Natural killer cell (primary cell): Measurements from ENCODE around the gene NCBP1. TPM values are rescaled to one million over a fixed set of nuclear protein-coding genes. Genes with fewer than 3 reads are reported as not detected.
A peak's percentile ranks its signal among the peaks of the same experiment; 100 is the strongest.

ENCODE experiments used
- ATAC-seq, 3 donors: fragments of 150-1000 bp in 2 of 3; fragments of 200-7000 bp in 1 of 3; cut with Tn5 transposase; 1 replicate in 1 of 3; 2 replicates in 2 of 3; pipeline ENCODE4 v1.10.0; 2021; ENCODE audit warnings: mild to moderate bottlenecking in 2 of 3, moderate library complexity in 2 of 3
- DNase-seq, 2 donors: peaks; one replicate each; pipeline versions ENCODE4 v3.0.0 to v3.0.0-alpha.2; 2013 to 2021; ENCODE audit warnings: mixed read lengths in 1 of 2
- H3K27ac ChIP-seq: one replicate; pipeline ENCODE4 v1.5.1; 2013; ENCODE audit warnings: mild to moderate bottlenecking, low read length
- H3K27me3 ChIP-seq: one replicate; pipeline ENCODE4 v1.6.1; 2013; ENCODE audit warnings: low read length; ENCODE audit not compliant: control insufficient read depth, insufficient read depth
- H3K36me3 ChIP-seq: one replicate; pipeline ENCODE4 v1.6.1; 2013; ENCODE audit warnings: low read length; ENCODE audit not compliant: control insufficient read depth, insufficient read depth
- H3K4me1 ChIP-seq: one replicate; pipeline ENCODE4 v1.6.1; 2013; ENCODE audit warnings: low read length; ENCODE audit not compliant: control insufficient read depth, insufficient read depth
- H3K4me3 ChIP-seq: one replicate; pipeline ENCODE4 v1.5.1; 2013; ENCODE audit warnings: low read length
- H3K9me3 ChIP-seq: one replicate; pipeline ENCODE4 v1.6.1; 2013; ENCODE audit warnings: low read length; ENCODE audit not compliant: control insufficient read depth, insufficient read depth
- H3K27ac Mint-ChIP-seq, 2 donors: one replicate each; pipeline ENCODE4 v1.8.0; 2022; ENCODE audit warnings: mild to moderate bottlenecking in 2 of 2, mixed read lengths in 2 of 2, moderate library complexity in 1 of 2
- H3K27me3 Mint-ChIP-seq, 2 donors: one replicate each; pipeline ENCODE4 v1.8.0; 2022; ENCODE audit warnings: low read depth in 2 of 2, mixed read lengths in 2 of 2
- H3K36me3 Mint-ChIP-seq: one replicate; pipeline ENCODE4 v1.8.0; 2022; ENCODE audit warnings: mixed read lengths
- H3K4me1 Mint-ChIP-seq, 2 donors: one replicate each; pipeline ENCODE4 v1.8.0; 2022; ENCODE audit warnings: mixed read lengths in 2 of 2
- H3K4me3 Mint-ChIP-seq: one replicate; pipeline ENCODE4 v1.8.0; 2022; ENCODE audit warnings: mild to moderate bottlenecking, moderate library complexity, mixed read lengths
- H3K9me3 Mint-ChIP-seq, 2 donors: one replicate each; pipeline ENCODE4 v1.8.0; 2022; ENCODE audit warnings: mixed read lengths in 2 of 2
- WGBS: methylation state at CpG from one replicate; pipeline ENCODE4 v1.1.7; 2013; ENCODE audit warnings: missing lambda C conversion rate; ENCODE audit not compliant: insufficient coverage; 5-methylcytosine and 5-hydroxymethylcytosine counted together
- intact Hi-C: fragments of 100-400 bp; cut with micrococcal nuclease; formaldehyde crosslinking; loops from one replicate; pipeline ENCODE4 v1.14.2; 2022
- total RNA-seq, 4 donors: library from RNA; stranded (reverse); fragments of 120-200 nt in 1 of 4; gene quantifications; one replicate each; pipeline versions ENCODE4 v1.2.3 to v1.2.4, GENCODE V29; 2013 to 2022
- TF ChIP-seq, protein P1 (sequence below): fragments of 200-600 bp; IDR thresholded peaks from one replicate; pipeline ENCODE4 v1.8.0; 2022; ENCODE audit warnings: antibody characterized with exemption

Gene NCBP1
- total RNA-seq, 3 donors from 2014 or later (not counting 1 experiment from before 2014, with no cell fraction given), result 39.3 to 55.2 (median 51.2) TPM

- Histone ChIP-seq H3K27ac (no peak overlapping the region), H3K9me3 (no peaks in the 10 kb centered on the region), H3K36me3 (no peaks in the 10 kb centered on the region), H3K4me3 (no peak overlapping the region), H3K27me3 (no peaks in the 10 kb centered on the region), H3K4me1 (peaks cover 4% of the 10 kb centered on the region)
- Mint-ChIP-seq H3K36me3 (no peaks in the 10 kb centered on the region), H3K4me3 (no peak overlapping the region), H3K27me3 (peaks cover 29 to 43% of the 10 kb centered on the region in 2 donors), H3K4me1 (peaks cover 10 to 17% of the 10 kb centered on the region in 2 donors), H3K9me3 (no peaks in the 10 kb centered on the region), H3K27ac (no peak overlapping the region)
- DNase-seq (no peak), ATAC-seq (no peak)
- TF ChIP-seq, protein P1, sequence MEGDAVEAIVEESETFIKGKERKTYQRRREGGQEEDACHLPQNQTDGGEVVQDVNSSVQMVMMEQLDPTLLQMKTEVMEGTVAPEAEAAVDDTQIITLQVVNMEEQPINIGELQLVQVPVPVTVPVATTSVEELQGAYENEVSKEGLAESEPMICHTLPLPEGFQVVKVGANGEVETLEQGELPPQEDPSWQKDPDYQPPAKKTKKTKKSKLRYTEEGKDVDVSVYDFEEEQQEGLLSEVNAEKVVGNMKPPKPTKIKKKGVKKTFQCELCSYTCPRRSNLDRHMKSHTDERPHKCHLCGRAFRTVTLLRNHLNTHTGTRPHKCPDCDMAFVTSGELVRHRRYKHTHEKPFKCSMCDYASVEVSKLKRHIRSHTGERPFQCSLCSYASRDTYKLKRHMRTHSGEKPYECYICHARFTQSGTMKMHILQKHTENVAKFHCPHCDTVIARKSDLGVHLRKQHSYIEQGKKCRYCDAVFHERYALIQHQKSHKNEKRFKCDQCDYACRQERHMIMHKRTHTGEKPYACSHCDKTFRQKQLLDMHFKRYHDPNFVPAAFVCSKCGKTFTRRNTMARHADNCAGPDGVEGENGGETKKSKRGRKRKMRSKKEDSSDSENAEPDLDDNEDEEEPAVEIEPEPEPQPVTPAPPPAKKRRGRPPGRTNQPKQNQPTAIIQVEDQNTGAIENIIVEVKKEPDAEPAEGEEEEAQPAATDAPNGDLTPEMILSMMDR, result no peak
- 95% methylated on average over 3 of the region's 3 CpGs for WGBS
- intact Hi-C loops, result no loop called here
Measured at GRCh38 chr9:97704345-97704677, 70.7 kb downstream of the NCBP1 start.

DNA sequence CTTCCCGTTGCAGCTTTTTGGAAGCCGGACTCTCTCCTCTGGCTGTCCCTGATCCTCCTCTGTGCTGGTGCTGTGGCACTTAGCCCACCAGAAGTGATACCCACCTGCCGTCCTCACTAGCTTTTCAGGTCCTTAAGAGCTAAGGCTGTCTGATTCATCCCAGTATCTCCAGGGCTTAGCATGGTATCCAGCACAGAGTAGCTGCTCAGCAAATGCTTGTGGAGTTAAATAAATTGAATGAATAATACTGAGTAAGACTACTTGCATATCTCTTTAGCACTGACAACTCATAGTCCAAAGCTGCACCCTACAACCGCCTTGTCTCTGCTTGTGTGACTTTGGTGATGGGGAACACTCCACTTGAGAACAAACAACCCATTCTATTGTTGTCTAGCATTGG, 71.2 kb downstream of the NCBP1 start:
- Histone ChIP-seq H3K4me1 (peaks cover 4% of the 10 kb centered on the region), H3K4me3 (no peak overlapping the region), H3K36me3 (no peaks in the 10 kb centered on the region), H3K27me3 (no peaks in the 10 kb centered on the region), H3K27ac (no peak overlapping the region), H3K9me3 (no peaks in the 10 kb centered on the region)
- H3K9me3 Mint-ChIP-seq, result no peaks in the 10 kb centered on the region
- WGBS, result 87% methylated on average over 3 of the region's 4 CpGs
- intact Hi-C loops, result no loop called here
- H3K4me1 Mint-ChIP-seq, result peaks cover 6 to 17% of the 10 kb centered on the region in 2 donors
- H3K36me3 Mint-ChIP-seq, result no peaks in the 10 kb centered on the region
- no peak overlapping the region for H3K4me3 Mint-ChIP-seq
- TF ChIP-seq, protein P1, result no peak
- no peak overlapping the region for H3K27ac Mint-ChIP-seq
- DNase-seq (no peak), ATAC-seq (no peak)
- peaks cover 24 to 45% of the 10 kb centered on the region in 2 donors for H3K27me3 Mint-ChIP-seq

GRCh38 chr9:97705354-97705950, 71.8 kb downstream of the NCBP1 start:
- Histone ChIP-seq H3K4me1 (peaks cover 8% of the 10 kb centered on the region), H3K9me3 (no peaks in the 10 kb centered on the region), H3K36me3 (no peaks in the 10 kb centered on the region), H3K4me3 (no peak overlapping the region), H3K27ac (no peak overlapping the region), H3K27me3 (no peaks in the 10 kb centered on the region)
- intact Hi-C loops, result no loop called here
- WGBS, result 60% methylated on average over 2 of the region's 3 CpGs
- no peaks in the 10 kb centered on the region for H3K9me3 Mint-ChIP-seq
- H3K27ac Mint-ChIP-seq, result no peak overlapping the region
- TF ChIP-seq, protein P1, result no peak
- peak in 1 of 2 donors; percentile 42 for DNase-seq
- H3K36me3 Mint-ChIP-seq, result no peaks in the 10 kb centered on the region
- H3K4me3 Mint-ChIP-seq, result no peak overlapping the region
- peaks cover 6 to 17% of the 10 kb centered on the region in 2 donors for H3K4me1 Mint-ChIP-seq
- H3K27me3 Mint-ChIP-seq, result peaks cover 23 to 50% of the 10 kb centered on the region in 2 donors
- ATAC-seq, result peak in 2 of 3 donors; percentile 25 to 40

GRCh38 chr9:97706246-97706645, 72.6 kb downstream of the NCBP1 start:
- Histone ChIP-seq H3K36me3 (no peaks in the 10 kb centered on the region), H3K9me3 (no peaks in the 10 kb centered on the region), H3K4me1 (peaks cover 16% of the 10 kb centered on the region), H3K4me3 (no peak overlapping the region), H3K27ac (no peak overlapping the region), H3K27me3 (no peaks in the 10 kb centered on the region)
- peaks cover 12 to 25% of the 10 kb centered on the region in 2 donors for H3K4me1 Mint-ChIP-seq
- H3K4me3 Mint-ChIP-seq, result no peak overlapping the region
- intact Hi-C loops, result no loop called here
- ATAC-seq, result no peak
- H3K9me3 Mint-ChIP-seq, result no peaks in the 10 kb centered on the region
- WGBS, result 93% methylated on average over 2 of the region's 2 CpGs
- H3K36me3 Mint-ChIP-seq, result no peaks in the 10 kb centered on the region
- TF ChIP-seq, protein P1, result no peak
- DNase-seq, result no peak
- H3K27ac Mint-ChIP-seq, result no peak overlapping the region
- H3K27me3 Mint-ChIP-seq, result peaks cover 22 to 48% of the 10 kb centered on the region in 2 donors
